ENCODE measurements around the gene SURF2.

Gene SURF2

DNA sequence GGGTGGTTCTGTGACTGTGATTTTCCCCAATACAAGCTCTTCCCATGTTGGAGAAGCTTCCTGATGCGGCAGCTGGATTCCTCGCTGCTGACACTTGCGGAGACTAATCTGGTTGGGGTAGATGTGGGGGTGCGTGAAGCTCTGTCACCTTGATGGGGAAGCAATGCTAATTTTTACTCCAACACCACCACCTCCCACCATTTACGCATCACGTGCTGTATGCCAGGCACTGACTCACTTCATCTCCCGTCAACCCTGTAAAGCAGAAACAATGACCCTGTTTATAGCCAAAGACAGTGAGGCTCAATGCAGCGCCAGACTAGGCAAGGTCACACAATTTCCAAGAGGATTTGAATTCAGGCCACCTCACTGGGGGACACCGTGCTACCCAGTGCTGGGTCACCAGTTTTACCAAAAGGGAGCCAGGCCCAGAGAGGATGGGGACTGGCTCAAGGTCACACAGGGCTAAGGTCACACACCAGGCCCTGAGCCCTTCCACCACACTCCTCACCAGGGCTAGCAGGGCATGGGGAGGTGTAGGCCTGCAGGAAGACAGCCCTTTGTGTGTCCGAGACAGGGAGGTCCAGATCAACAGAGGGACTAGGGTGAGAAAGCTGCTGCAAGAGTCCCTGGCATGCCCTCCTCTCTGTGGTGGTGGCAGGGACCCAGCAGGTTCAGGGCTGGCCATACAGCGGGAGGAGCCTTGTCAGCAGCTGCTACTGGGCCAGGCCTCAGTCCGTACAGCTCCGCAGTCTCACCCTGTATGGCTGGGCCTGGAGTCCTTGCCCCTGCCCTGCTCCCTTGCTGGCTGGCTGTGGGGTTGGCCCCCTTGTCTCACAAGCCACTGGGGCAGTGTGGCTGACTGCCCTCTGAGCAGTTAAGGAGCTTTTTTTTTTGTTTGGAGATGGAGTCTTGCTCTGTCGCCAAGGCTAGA is 23.1 kb downstream of the SURF2 start:
- TF ChIP-seq, protein P1, sequence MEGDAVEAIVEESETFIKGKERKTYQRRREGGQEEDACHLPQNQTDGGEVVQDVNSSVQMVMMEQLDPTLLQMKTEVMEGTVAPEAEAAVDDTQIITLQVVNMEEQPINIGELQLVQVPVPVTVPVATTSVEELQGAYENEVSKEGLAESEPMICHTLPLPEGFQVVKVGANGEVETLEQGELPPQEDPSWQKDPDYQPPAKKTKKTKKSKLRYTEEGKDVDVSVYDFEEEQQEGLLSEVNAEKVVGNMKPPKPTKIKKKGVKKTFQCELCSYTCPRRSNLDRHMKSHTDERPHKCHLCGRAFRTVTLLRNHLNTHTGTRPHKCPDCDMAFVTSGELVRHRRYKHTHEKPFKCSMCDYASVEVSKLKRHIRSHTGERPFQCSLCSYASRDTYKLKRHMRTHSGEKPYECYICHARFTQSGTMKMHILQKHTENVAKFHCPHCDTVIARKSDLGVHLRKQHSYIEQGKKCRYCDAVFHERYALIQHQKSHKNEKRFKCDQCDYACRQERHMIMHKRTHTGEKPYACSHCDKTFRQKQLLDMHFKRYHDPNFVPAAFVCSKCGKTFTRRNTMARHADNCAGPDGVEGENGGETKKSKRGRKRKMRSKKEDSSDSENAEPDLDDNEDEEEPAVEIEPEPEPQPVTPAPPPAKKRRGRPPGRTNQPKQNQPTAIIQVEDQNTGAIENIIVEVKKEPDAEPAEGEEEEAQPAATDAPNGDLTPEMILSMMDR (IDR thresholded peaks at IDR 0.05; ENCODE audit: extremely low read depth, insufficient read depth, missing control alignments) = no peak
- in situ Hi-C loops (cut with MboI; ENCODE audit: low pct_unique_long_range_greater_than_20kb, low sequenced_read_pairs, unreplicated experiment) = no loop called here
- DNase-seq (ENCODE audit: low spot score) = no peak

DNA sequence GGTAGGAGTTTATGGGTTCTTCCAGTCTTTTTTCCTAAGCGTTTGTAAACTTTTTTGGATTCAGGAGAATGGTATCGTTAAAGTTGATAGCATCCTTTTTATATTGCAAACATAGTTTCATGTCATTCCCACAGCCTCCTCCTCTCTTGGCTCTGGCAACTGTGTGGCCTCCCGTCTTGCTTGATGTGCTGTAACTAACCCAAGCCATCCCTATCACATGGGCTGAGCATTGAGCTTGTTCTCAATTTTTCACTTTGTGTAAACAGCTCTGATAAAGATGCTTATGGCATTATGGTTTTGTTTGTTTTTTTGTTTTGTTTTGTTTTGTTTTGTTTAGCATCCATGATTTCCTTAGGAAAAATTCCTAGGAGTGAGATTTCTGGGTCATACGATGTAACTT is 24.4 kb downstream of the SURF2 start:
- in situ Hi-C loops (cut with MboI; ENCODE audit: low pct_unique_long_range_greater_than_20kb, low sequenced_read_pairs, unreplicated experiment) = no loop called here
- TF ChIP-seq, protein P1 (IDR thresholded peaks at IDR 0.05; ENCODE audit: extremely low read depth, insufficient read depth, missing control alignments) = no peak
- no peak for DNase-seq (ENCODE audit: low spot score)

DNA sequence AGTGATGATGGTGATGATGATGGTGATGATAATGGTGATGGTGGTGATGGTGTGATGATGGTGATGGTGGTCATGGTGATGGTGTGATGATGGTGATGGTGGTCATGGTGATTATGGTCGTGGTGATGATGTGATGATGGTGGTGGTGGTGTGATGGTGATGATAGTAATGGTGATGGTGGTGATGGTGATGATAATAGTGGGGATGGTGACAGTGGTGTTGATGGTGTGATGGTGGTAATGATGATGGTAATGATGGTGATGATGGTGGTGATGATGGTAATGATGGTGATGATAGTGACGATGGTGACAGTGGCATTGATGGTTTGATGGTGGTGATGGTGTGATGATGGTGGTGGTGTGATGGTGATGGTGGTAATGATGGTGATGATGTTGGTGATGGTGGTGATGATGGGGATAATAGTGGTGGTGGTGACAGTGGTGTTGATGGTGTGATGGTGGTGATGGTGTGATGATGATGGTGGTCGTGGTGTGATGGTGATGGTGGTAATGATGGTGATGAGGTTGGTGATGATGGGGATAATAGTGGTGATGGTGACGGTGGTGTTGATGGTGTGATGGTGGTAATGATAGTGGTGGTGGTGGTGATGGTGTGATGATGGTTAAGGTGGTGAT is 26.3 kb downstream of the SURF2 start:
- no peak for DNase-seq (ENCODE audit: low spot score)
- TF ChIP-seq, protein P1 (IDR thresholded peaks at IDR 0.05; ENCODE audit: extremely low read depth, insufficient read depth, missing control alignments) = no peak
- in situ Hi-C loops (cut with MboI; ENCODE audit: low pct_unique_long_range_greater_than_20kb, low sequenced_read_pairs, unreplicated experiment) = no loop called here

DNA sequence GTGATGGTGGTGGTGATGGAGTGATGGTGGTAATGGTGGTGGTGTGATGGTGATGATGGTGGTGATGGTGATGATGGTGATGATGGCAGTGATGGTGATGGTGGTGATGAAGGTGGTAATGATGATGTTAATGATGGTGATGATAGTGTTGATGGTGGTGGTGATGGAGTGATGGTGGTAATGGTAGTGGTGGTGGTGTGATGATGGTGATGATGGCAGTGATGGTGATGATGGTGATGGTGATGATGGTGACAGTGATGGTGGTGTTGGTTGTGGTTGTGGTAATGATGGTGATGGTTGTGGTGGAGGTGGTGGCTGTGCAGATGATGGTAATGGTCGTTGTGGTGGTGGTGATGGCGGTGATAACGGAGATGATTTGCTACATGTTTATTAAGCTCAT is 27.1 kb downstream of the SURF2 start:
- DNase-seq (ENCODE audit: low spot score) = no peak
- TF ChIP-seq, protein P1 (IDR thresholded peaks at IDR 0.05; ENCODE audit: extremely low read depth, insufficient read depth, missing control alignments) = no peak
- in situ Hi-C loops (cut with MboI; ENCODE audit: low pct_unique_long_range_greater_than_20kb, low sequenced_read_pairs, unreplicated experiment) = no loop called here

DNA sequence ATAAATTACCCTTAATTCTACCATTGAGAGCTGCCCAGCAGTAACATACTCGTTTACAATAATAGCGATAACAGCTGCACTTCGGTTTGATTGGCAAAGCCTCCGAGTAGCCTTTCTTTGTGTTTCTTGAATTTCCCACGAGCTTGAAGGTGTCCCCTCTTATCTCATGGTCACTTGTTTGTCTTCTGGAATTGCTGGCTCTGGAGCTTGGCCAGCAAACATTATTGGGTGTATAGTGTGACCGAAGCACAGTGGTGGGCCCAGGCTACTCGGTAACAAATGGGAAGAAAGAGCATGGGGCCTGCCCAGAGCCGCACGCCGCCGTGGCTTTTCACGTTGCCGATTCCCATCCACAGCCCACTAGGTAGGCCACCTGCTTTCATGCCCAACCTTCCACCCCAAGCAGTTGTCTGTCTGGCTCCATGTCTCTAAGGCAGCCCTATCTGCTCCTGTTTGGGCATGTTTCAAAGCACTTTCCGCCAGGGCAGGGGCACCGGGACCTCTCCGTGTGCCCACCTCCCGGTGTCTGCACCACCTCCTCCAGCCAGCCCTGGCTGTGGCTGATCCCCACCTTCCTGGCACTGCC is 28.5 kb downstream of the SURF2 start:
- in situ Hi-C loops (cut with MboI; ENCODE audit: low pct_unique_long_range_greater_than_20kb, low sequenced_read_pairs, unreplicated experiment) = no loop called here
- DNase-seq (ENCODE audit: low spot score) = no peak
- TF ChIP-seq, protein P1 (IDR thresholded peaks at IDR 0.05; ENCODE audit: extremely low read depth, insufficient read depth, missing control alignments) = no peak

DNA sequence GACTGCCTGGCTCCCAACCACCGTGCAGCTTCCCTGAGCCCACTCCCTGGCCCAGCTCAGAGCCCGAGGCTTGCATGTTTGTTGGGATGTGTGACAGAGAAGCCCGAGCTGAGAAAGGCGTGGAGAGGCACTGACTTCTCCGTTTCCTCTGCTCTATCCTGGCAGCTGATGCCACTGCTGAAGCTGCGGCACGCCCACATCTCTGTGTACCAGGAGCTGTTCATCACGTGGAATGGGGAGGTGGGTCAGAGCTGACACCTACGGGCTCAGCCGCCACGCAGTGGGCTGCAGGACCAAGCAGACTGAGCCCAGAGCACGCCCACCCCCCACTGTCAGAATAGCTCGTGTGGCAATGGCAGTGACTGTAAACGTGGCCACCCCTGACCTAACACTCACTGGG is 29.1 kb downstream of the SURF2 start:
- in situ Hi-C loops (cut with MboI; ENCODE audit: low pct_unique_long_range_greater_than_20kb, low sequenced_read_pairs, unreplicated experiment) = no loop called here
- TF ChIP-seq, protein P1 (IDR thresholded peaks at IDR 0.05; ENCODE audit: extremely low read depth, insufficient read depth, missing control alignments) = no peak
- no peak for DNase-seq (ENCODE audit: low spot score)
